Fibroblast of mammary gland (primary cell): ENCODE results near the gene OR2V2.

Experiments
- DNase-seq: peaks from one replicate; pipeline ENCODE4 v3.0.0-alpha.2; 2010; ENCODE audit warnings: low read depth
- H3K4me3 ChIP-seq: 2 replicates; pipeline ENCODE4 v1.5.1; 2011; ENCODE audit warnings: low read depth, mild to moderate bottlenecking, low read length, moderate library complexity; ENCODE audit not compliant: control insufficient read depth
- TF ChIP-seq, protein P1 (sequence below): conservative IDR thresholded peaks from 2 replicates; pipeline ENCODE4 v1.5.1; 2011; ENCODE audit warnings: low read depth, low read length, inconsistent platforms; ENCODE audit not compliant: control insufficient read depth, insufficient read depth

Gene OR2V2

DNA sequence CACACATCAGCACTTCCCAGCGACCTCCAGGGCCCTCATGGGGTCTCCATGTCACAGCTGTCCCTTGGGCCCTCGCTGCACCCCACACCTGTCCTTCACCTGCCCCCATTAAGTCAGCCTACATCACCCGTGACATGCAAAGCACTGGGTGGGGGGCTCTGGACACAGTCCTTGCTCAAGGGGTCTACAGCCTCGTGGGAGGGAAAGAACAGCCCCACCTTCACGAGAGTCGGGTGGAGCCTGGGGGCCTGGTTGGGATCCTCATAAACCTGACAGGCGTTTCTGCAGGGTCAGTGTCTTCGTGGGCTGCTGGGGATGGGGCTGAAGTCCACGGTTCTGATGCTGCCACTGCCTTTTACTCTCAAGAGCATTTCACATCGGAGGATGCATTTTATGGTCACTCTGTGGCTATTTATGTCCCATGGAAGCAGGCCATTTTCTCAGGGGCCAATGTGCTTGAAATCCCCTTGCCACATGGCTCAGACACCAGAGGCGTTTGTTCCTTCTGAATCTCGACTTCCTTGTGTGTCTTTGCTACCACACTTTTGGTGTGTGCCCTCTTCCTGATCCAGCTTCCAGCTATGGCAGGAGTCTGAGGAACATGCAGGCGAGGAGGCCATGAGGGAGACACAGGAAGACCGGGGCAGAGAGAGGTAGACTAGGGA, 16.4 kb upstream of the OR2V2 start, which contains the start of gene OR2V1:
OR2V1 (minus strand) TSS at position 338 of the 665 bp plus-strand sequence. CDS start 5,865 bp downstream, outside the sequence.
- no peak within 1 kb of the TSS for H3K4me3 ChIP-seq
- TF ChIP-seq, protein P1, sequence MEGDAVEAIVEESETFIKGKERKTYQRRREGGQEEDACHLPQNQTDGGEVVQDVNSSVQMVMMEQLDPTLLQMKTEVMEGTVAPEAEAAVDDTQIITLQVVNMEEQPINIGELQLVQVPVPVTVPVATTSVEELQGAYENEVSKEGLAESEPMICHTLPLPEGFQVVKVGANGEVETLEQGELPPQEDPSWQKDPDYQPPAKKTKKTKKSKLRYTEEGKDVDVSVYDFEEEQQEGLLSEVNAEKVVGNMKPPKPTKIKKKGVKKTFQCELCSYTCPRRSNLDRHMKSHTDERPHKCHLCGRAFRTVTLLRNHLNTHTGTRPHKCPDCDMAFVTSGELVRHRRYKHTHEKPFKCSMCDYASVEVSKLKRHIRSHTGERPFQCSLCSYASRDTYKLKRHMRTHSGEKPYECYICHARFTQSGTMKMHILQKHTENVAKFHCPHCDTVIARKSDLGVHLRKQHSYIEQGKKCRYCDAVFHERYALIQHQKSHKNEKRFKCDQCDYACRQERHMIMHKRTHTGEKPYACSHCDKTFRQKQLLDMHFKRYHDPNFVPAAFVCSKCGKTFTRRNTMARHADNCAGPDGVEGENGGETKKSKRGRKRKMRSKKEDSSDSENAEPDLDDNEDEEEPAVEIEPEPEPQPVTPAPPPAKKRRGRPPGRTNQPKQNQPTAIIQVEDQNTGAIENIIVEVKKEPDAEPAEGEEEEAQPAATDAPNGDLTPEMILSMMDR, result no peak
- DNase-seq, result no peak

DNA sequence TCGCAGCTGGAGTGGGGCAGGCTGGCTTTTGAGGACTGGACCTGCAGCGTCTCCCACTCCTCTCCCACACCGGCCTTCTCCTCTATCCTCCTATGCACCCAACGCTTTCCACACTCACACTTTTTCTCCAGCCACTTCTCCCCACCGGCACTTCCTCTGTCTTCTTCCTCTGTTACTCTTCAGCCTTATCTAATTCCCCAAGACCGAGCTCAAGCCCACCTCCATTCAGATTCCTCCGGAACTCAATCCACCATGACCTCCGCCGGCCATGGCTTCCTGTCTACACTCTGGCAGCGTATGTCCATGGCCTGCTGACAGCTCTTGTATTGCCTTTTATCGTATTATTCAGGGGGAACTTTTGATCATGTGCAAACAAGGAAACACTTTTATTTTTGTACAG, 15.9 kb upstream of the OR2V2 start:
- no peak overlapping the region for H3K4me3 ChIP-seq
- no peak for DNase-seq
- TF ChIP-seq, protein P1, result no peak

DNA sequence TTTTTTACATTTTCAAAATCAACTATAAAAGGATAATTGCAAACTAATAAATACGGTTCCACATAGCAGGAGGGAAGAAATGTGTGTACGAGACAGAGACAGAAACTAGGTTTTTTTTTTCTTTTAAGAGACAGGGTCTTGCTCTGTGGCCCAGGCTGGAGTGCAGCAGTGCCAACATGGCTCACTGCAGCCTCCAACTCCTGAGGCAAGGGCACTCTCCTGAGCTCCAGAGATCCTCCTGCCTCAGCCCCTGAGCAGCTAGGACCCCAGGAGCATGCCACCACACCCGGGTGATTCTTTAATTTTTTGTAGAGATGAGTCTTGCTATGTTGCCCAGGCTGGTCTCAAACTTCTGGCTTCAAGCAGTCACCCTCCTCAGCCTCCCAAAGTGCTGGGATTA, 14.3 kb upstream of the OR2V2 start:
- no peak overlapping the region for H3K4me3 ChIP-seq
- TF ChIP-seq, protein P1, result no peak
- DNase-seq, result no peak

DNA sequence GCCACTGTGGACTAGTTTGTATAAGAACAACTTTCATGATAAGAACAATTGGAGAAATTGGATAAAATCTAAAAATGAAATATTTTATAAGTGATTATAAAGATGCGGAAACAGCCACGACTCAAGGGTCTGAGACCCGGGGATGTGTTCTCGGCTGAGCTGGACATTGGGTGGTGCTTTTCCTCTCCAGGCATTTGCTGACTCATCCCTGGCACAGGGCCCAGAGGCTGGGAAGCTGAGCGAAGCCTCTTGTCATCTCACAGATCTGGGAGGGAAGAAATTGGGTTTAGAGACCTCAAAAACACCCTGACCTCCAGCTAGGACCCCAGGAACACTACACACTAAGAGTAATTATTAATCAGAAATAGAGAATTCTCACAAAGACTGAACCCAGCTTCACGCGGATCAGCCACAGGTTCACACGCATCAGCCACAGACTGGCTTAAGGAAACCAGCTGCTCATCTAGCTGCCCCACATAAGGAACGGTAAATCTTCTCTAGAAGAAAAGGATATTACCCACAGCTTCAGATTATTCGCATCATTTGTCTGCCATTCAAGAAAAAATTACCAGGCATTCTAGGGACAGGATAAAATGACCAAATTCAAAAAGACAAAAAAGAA, 13.7 kb upstream of the OR2V2 start:
- TF ChIP-seq, protein P1, result no peak
- H3K4me3 ChIP-seq, result no peak overlapping the region
- peak; percentile 88 for DNase-seq

DNA sequence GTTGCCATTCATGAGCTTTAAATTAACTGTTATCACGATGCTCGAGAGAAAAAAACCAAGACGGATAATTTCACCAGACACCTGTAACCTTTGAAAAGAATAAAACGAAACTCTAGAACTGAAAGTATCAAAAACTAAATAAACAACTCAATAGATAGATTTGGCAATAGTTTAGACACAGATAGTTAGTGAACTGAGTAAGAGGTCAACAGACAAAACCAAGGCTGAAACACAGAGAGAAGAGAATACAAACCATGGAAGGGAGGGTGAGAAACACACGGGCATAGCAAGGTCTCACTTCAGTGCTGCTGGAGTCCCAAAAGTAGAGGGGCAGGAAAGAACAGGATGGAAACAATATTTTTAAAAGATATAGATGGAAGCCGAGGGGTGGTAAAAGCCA, 13.1 kb upstream of the OR2V2 start:
- no peak for DNase-seq
- TF ChIP-seq, protein P1, result no peak
- H3K4me3 ChIP-seq, result no peak overlapping the region

DNA sequence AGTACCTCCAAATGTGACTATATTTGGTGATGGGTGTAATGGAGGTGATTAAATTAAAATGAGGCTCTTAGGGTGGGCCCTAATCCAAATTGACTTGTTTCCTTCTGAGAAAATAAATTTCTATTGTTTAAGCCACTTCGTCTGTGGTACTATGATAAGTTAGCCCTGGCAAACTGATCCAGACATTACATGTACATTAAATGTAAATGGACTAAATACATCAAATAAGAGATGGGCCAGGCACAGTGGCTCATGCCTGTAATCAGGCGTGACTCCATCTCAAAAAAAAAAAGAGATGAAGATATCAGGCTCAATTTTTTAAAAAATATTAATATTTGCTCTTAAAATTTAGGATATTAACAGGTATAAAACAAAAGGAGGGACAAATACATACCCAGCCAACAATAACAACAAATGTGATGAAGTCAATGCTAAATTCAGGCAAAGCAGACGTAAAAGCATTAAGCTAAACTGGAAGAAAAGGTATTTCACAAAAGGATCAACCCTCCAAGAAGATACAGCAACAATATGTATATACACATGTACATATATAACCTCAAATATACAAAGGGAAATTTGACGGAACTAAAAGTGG, 10.9 kb upstream of the OR2V2 start:
- DNase-seq, result no peak
- no peak overlapping the region for H3K4me3 ChIP-seq
- TF ChIP-seq, protein P1, result no peak
